HG03457 (cell line): ENCODE measurements around the gene SORCS2.

ENCODE experiments used
- ATAC-seq: cut with Tn5 transposase; IDR thresholded peaks from one replicate; pipeline ENCODE4 v1.9.1; 2021; ENCODE audit warnings: moderate number of reproducible peaks; ENCODE audit not compliant: unreplicated experiment

Gene SORCS2

GRCh38 chr4:7516096-7516772 lies 323.9 kb downstream of the SORCS2 start:
- no peak for ATAC-seq

GRCh38 chr4:7516773-7517144 lies 324.4 kb downstream of the SORCS2 start:
- ATAC-seq = no peak

GRCh38 chr4:7518871-7519637 lies 326.7 kb downstream of the SORCS2 start:
- no peak for ATAC-seq

GRCh38 chr4:7519638-7520376 lies 327.5 kb downstream of the SORCS2 start:
- ATAC-seq = no peak

- ATAC-seq = no peak
Measured at GRCh38 chr4:7521666-7522065, 329.3 kb downstream of the SORCS2 start.

- ATAC-seq = no peak
Measured at GRCh38 chr4:7522452-7523220, 330.3 kb downstream of the SORCS2 start.

GRCh38 chr4:7523526-7523925 lies 331.2 kb downstream of the SORCS2 start:
- no peak for ATAC-seq

- no peak for ATAC-seq
Measured at GRCh38 chr4:7524064-7524682, 331.8 kb downstream of the SORCS2 start.

GRCh38 chr4:7524843-7525242 lies 332.5 kb downstream of the SORCS2 start:
- ATAC-seq = no peak

- ATAC-seq = no peak
Measured at GRCh38 chr4:7526491-7526890, 334.2 kb downstream of the SORCS2 start.

GRCh38 chr4:7526929-7527535 lies 334.7 kb downstream of the SORCS2 start:
- no peak for ATAC-seq

GRCh38 chr4:7529368-7530080 lies 337.2 kb downstream of the SORCS2 start:
- no peak for ATAC-seq

GRCh38 chr4:7530082-7530481 lies 337.7 kb downstream of the SORCS2 start:
- ATAC-seq = no peak

- no peak for ATAC-seq
Measured at GRCh38 chr4:7530932-7531639, 338.7 kb downstream of the SORCS2 start.

- no peak for ATAC-seq
Measured at GRCh38 chr4:7531640-7531994, 339.3 kb downstream of the SORCS2 start.

- ATAC-seq = no peak
Measured at GRCh38 chr4:7532043-7532442, 339.7 kb downstream of the SORCS2 start.

- ATAC-seq = no peak
Measured at GRCh38 chr4:7533267-7533666, 340.9 kb downstream of the SORCS2 start.

GRCh38 chr4:7535094-7535493 lies 342.8 kb downstream of the SORCS2 start:
- ATAC-seq = no peak

GRCh38 chr4:7535619-7536018 lies 343.3 kb downstream of the SORCS2 start:
- no peak for ATAC-seq
